CD4-positive, alpha-beta T cell treated with Interferon gamma for 1 hour (primary cell): Measurements from ENCODE around the gene ACER2.
"Not testable (repeated sequence)": the region's sequence is repeated elsewhere in the genome, so short reads cannot be mapped to it uniquely, and the experiment has no call there.

ENCODE experiments used
- DNase-seq: peaks from one replicate; pipeline ENCODE4 v3.0.0-alpha.2; 2020

Gene ACER2

DNA sequence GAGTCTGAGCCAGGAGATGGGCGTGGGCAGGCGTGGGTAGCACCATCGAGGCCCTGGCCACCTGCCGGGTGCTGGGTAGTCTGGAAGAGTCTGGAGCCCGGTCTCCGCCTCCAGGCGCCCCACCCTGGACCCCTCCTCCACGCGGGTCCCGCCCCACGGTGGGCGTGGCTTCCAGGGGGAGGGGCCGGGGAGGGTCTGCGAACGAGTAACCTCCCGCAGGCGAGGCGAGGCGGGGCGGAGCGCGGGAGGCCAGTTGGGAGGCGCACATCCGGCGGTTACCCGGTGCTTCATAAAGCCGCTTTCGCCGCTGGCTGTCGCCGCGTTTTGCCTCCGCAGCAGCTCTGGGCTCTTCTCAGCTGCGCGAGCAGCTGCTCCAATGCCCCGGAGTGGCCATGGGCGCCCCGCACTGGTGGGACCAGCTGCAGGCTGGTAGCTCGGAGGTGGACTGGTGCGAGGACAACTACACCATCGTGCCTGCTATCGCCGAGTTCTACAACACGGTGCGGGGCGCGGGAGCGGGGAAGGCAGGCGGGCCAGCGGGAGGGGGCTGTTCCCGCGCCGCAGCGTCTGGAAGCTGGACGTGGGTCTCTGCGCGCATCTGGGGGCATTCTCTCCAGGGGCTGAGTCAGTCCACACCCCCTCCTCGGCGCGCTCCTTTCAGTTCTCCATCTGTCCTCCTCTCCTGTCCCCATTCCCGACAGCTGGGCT is at the start of gene ACER2:
ACER2 (plus strand) TSS at position 317 of the 708 bp plus-strand sequence; CDS start at position 393, 76 bp downstream.
- peak; percentile 91 for DNase-seq

DNA sequence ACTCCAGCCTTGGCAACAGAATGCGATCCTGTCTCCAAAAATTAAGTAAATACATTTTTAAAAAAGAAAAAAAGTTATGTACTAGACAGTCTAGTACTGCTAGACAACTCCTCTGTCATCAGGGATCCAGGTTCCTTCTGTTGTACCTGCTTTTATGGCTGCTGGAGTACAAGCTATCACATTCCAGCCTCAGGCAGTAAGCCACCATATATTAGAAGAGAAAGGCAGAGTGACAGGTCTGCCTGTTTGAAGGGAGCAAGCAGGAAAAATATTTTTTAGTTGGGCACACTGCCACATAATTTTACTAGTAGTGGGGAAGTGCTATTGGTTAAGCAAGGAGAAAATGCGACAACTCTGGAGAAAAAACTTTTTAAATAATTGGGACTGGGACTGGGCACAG is 39.7 kb upstream of the ACER2 start:
- DNase-seq: no peak

DNA sequence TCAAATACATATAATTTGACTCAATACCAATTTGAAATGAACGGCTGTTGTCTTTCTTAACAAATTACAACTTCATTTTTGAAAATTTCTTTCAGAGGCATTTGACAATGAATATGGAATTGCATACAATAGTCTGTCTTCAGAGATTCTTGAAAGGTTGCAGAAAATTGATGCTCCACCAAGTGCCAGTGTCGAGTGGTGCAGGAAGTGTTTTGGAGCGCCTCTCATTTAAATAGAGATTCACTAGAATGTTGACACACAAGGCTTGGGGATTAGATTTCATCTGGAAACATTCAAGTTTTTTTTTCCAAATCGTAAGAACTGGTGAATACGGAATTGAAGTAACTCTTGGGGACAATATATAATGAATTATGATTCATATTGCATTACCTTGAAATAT is 36.9 kb upstream of the ACER2 start:
- no peak for DNase-seq

DNA sequence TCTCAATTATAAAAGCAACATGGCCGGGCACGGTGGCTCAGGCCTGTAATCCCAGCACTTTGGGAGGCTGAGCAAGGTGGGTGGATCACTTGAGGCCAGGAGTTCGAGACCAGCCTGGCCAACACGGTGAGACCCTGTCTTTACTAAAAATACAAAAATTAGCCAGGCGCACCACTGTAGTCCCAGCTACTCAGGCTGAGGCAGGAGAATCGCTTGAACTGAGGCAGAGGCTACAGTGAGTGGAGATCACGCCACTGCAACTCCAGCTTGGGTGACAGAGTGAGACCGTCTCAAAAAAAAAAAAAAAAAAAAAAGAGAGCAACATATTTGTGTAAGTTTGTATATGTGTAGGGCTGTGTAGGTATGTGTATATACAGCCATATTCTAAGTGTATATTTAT is 36.2 kb upstream of the ACER2 start:
- DNase-seq: no peak

- no peak for DNase-seq
Measured at GRCh38 chr9:19373527-19373926, 35.3 kb upstream of the ACER2 start.

- no peak for DNase-seq
Measured at GRCh38 chr9:19375538-19375937, 33.3 kb upstream of the ACER2 start.

- no peak for DNase-seq
Measured at GRCh38 chr9:19376931-19377330, 31.9 kb upstream of the ACER2 start.

GRCh38 chr9:19378164-19378563 is 30.6 kb upstream of the ACER2 start:
- no peak for DNase-seq

- no peak for DNase-seq
Measured at GRCh38 chr9:19378647-19379046, 30.2 kb upstream of the ACER2 start.

GRCh38 chr9:19379283-19379682 is 29.5 kb upstream of the ACER2 start:
- DNase-seq: no peak

DNA sequence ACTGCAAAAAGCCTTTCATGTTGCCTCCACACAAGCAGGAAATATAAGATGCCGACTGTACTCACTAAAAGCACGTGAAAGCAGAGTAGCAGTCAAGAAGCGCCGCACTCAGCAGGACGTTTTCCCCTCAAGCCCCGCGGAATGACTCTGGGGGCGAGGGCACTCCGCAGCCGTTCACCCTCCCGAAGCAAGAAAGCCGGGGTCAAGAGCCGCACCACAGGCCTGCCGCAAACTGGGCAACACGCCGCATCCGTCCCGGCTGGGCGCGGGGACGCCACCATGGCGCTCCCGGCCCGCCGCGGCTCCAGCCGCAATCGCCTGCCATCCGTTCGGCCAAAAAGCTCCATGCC is 29.1 kb upstream of the ACER2 start:
- no peak for DNase-seq

DNA sequence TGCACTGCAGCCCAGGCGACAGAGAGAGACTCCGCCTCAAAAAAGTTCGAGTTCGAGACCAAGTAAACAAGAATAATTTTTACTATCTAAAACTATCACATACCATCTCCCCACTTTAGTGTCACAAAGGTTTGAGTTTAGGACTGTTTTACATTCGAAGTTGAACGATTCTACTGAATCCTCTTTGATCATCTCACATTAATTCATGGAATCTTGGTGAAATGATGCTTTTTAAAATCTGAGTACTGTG is 28.1 kb upstream of the ACER2 start:
- DNase-seq: no peak

- no peak for DNase-seq
Measured at GRCh38 chr9:19381656-19382055, 27.2 kb upstream of the ACER2 start.

DNA sequence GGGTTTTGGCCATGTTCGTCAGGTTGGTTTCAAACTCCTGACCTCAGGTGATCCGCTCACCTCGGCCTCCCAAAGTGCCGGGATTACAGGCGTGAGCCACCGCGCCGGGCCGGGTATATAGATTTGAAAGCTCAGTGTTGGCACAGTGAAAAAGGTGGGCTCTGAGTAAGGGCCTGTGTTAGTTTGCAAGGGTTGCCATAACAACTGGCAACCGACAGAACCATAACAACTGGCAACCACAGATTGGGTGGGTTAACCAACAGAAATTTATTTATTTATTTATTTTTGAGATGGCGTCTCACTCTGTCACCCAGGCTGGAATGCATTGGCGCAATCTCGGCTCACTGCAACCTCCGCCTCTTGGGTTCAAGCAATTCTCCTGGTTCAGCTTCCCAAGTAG is 23.6 kb upstream of the ACER2 start:
- DNase-seq: not testable (repeated sequence)

- no peak for DNase-seq
Measured at GRCh38 chr9:19385786-19386501, 22.9 kb upstream of the ACER2 start.

DNA sequence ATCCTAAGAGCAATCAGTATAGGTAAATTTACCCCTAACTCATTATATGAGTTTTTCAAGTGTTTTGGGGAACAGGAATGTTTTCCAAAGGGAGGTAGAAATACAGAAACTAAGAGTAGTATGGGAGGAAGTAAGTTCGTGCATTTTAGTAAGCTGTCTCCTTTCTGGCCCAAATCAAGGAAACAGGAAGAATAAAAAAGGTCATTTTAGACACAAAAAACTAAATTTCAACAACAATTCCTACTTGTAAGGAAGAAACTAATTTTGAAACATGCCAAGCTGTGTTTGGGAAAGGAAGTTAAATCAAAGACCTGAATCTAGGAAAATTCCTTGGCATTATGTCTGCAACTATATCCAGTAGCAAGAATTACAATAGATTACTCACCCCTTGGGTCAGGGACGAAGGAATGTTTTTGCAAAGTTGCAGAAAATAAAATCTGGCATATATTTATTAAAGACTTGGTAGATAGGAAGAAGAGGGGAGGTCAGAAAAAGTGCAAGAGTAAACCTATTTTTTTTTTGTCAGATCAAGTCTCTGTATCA is 22.2 kb upstream of the ACER2 start:
- no peak for DNase-seq

DNA sequence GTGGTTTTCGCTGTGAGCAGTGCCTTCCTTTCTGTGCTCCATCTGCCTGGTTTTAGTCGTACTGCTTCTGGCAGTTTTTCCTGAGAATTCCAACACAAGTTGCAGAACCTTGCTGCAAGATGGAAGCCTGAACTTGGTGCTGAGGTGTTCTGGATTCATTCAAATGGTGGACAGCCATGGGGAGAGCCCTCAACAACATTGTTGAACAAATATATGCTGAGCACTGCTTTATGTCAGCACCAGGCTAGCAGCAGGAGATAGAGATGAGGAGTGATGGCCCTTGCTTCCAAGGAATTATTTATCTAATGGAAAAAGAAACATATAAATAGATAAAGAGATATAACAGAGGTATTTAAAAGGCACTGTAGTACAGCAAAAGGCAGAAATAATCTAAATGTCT is 21.5 kb upstream of the ACER2 start:
- DNase-seq: no peak

DNA sequence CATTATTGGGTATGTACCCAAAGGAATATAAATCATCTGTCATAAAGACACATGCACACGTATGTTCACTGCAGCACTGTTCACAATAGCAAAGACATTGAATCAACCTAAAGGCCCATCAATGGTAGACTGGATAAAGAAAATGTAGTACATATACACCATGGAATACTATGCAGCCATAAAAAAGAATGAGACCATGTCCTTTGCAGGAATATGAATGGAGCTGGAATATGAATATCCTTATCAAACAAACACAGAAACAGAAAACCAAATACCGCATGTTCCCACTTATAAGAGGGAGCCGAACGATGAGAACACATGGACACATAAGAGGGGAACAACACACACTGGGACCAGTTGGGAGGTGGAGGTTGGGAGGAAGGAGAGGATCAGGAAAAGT is 19.3 kb upstream of the ACER2 start:
- not testable (repeated sequence) for DNase-seq

DNA sequence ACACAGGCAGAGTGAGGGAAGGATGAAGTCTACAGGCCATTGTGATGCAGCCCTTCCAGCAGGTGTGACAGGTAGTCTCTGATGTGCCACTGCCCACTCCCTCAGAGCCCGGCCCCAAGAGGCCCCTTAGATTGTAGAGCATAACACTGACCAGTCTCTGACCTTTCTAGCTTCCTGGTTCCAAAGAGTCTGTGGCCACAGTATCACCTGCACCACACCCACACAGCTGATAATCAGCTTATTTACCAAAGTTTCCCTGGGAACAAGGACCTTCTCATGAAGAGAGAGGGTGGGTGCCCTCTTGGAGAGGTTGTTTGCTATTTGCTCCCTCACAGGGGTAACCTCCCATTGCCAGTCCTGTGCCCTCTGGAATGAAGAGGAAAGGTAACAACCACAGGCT is 11.0 kb upstream of the ACER2 start:
- no peak for DNase-seq

DNA sequence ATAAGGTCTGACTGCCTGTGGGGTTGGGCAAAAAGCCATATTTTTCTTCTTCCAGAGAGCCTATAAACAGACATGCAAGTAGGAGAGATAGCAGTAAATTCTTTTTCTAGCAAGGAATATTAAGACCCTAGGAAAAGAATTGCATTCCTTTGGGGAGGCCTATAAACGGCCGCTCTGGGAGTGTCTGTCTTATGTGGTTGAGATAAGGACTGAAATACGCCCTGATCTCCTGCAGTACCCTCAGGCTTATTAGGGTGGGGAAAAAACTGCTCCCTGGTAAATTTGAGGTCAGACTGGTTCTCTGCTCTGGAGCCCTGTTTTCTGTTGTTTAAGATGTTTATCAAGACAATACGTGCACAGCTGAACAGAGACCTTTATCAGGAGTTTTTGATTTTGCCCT is 5.6 kb upstream of the ACER2 start:
- not testable (repeated sequence) for DNase-seq

DNA sequence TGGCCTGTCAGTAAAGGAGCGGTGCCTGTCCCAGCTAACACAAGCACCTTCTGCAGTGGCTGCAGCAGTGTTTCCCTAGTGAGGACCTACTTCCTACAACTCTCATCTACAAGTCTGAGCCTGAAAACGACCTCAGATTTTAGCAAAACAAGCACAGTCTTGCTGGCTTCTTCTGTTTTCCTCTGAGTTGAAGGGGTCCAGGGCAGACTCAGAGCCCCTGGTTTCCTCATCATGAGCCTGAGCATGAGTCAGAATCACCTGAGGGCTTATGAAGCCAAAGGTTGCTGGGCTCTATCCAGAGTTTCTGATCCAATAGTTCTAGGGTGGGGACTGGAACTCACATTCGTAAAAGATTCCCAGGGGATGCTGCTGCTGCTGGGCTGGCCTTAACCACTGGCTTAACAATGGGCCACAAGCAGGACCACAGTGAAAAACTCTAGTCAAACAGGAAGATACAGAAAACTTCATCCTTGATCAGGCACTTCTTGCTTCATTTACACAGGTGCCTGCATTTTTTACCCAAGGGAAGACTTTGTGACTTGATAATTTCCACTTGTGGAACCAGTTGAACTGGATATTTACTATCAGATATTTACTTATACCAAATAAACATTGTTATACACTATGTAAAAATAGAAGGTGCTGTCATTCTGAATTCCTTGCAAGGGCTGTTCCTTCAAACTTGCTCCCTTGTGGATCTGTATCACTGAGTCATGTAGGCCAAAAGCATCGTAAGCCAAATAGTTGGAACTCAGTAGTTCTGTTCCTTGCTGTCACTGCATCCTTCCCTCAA is 4.3 kb upstream of the ACER2 start:
- DNase-seq: no peak

DNA sequence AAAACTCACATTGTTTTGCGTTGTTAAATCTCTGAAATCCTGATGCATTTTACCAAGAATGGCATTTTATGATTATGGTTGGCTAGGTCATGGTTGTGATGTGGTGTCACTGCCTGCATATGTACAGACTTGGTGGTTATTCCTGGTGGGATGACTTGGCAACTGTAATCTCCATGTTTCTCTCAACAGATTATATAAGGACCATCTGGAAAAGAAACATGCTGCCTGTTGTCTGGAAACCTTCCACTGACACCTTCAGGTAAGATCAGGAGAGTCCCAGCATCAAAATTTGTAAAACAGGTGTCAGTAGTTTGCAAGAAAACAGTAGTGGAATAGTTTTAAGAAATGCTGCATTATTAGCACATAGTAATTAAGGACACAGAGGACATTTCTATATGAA is 3.0 kb upstream of the ACER2 start:
- DNase-seq: no peak

- DNase-seq: no peak
Measured at GRCh38 chr9:19408316-19408692, 505 bp upstream of the ACER2 start.
